HepG2 (cell line): ENCODE results near the gene YIPF2. TPM values are rescaled to one million over a fixed set of nuclear protein-coding genes. Genes with fewer than 3 reads are reported as not detected.

ENCODE experiments used
- ATF4 ChIP-seq, 2 experiments: fragments of 450-650 bp in 1 of 2; sonication (generic) in 1 of 2; formaldehyde crosslinking; IDR thresholded peaks; 2 replicates each; pipeline versions ENCODE4 v1.5.0 to v1.8.0; 2020 to 2022; ENCODE audit warnings: mild to moderate bottlenecking in 1 of 2, missing genetic modification reagents in 1 of 2
- BORCS8-MEF2B ChIP-seq: sonication (generic); formaldehyde crosslinking; IDR thresholded peaks from 2 replicates; pipeline ENCODE4 v1.8.0; 2022; ENCODE audit warnings: mild to moderate bottlenecking, missing genetic modification reagents
- CAMTA2 ChIP-seq: sonication (generic); formaldehyde crosslinking; IDR thresholded peaks from 2 replicates; pipeline ENCODE4 v1.4.0; 2020; ENCODE audit warnings: mild to moderate bottlenecking, missing genetic modification reagents, borderline replicate concordance
- EP300 ChIP-seq, 3 experiments: sonication (generic) in 1 of 3; formaldehyde crosslinking in 1 of 3; IDR thresholded peaks; 2 replicates each; pipeline versions ENCODE4 v1.5.1 to v1.6.1; 2011 to 2020; ENCODE audit warnings: low read depth in 2 of 3, low read length in 2 of 3, borderline replicate concordance in 1 of 3, improper control_type of control experiment in 1 of 3, mild to moderate bottlenecking in 1 of 3, missing genetic modification reagents in 1 of 3, moderate library complexity in 1 of 3
- GABPB1 ChIP-seq: IDR thresholded peaks from 2 replicates; pipeline ENCODE4 v1.6.1; 2016; ENCODE audit warnings: mild to moderate bottlenecking, missing genetic modification reagents, moderate library complexity, missing compliant biosample characterization
- MAFF ChIP-seq: IDR thresholded peaks from 2 replicates; pipeline ENCODE4 v1.6.1; 2011; ENCODE audit warnings: low read depth, low read length, improper control_type of control experiment
- MIER3 ChIP-seq: IDR thresholded peaks from 2 replicates; pipeline ENCODE4 v1.6.1; 2016; ENCODE audit warnings: missing compliant biosample characterization, borderline replicate concordance
- NFE2 ChIP-seq: sonication (generic); formaldehyde crosslinking; IDR thresholded peaks from 2 replicates; pipeline ENCODE4 v1.4.0; 2020; ENCODE audit warnings: missing genetic modification reagents
- NR2F2 ChIP-seq: IDR thresholded peaks from 2 replicates; pipeline ENCODE4 v1.6.1; 2012; ENCODE audit warnings: low read depth, inconsistent platforms, borderline replicate concordance
- SALL2 ChIP-seq: sonication (generic); formaldehyde crosslinking; IDR thresholded peaks from 2 replicates; pipeline ENCODE4 v1.8.1; 2023; ENCODE audit warnings: mild to moderate bottlenecking, missing genetic modification reagents, inconsistent platforms
- TBL1XR1 ChIP-seq: fragments of 150-350 bp; IDR thresholded peaks from 2 replicates; pipeline ENCODE4 v1.6.1; 2014; ENCODE audit warnings: borderline replicate concordance, low read length; ENCODE audit not compliant: partially characterized antibody
- ZFP36L2 ChIP-seq: sonication (generic); formaldehyde crosslinking; IDR thresholded peaks from 2 replicates; pipeline ENCODE4 v1.4.0; 2020; ENCODE audit warnings: missing genetic modification reagents
- ZNF251 ChIP-seq: sonication (generic); formaldehyde crosslinking; IDR thresholded peaks from 2 replicates; pipeline ENCODE4 v1.9.0; 2021; ENCODE audit warnings: mild to moderate bottlenecking, missing genetic modification reagents
- ZNF343 ChIP-seq: sonication (generic); formaldehyde crosslinking; IDR thresholded peaks from 2 replicates; pipeline ENCODE4 v1.4.0; 2020; ENCODE audit warnings: mild to moderate bottlenecking, missing genetic modification reagents
- ZNF510 ChIP-seq: sonication (generic); formaldehyde crosslinking; IDR thresholded peaks from 2 replicates; pipeline ENCODE4 v1.4.0; 2020; ENCODE audit warnings: low read depth, mild to moderate bottlenecking, missing genetic modification reagents
- ZNF530 ChIP-seq: sonication (generic); formaldehyde crosslinking; IDR thresholded peaks from 2 replicates; pipeline ENCODE4 v1.5.0; 2020; ENCODE audit warnings: low read depth, mild to moderate bottlenecking, missing genetic modification reagents
- ZNF607 ChIP-seq: sonication (generic); formaldehyde crosslinking; IDR thresholded peaks from 2 replicates; pipeline ENCODE4 v1.5.1; 2020; ENCODE audit warnings: missing genetic modification reagents, mild to moderate bottlenecking, borderline replicate concordance
- ZNF816 ChIP-seq: sonication (generic); formaldehyde crosslinking; IDR thresholded peaks from 2 replicates; pipeline ENCODE4 v1.8.0; 2022; ENCODE audit warnings: missing genetic modification reagents, mild to moderate bottlenecking, borderline replicate concordance
- ZNF883 ChIP-seq: sonication (generic); formaldehyde crosslinking; IDR thresholded peaks from 2 replicates; pipeline ENCODE4 v1.5.1; 2020; ENCODE audit warnings: mild to moderate bottlenecking, missing genetic modification reagents; ENCODE audit errors: not compliant biosample characterization
- polyA plus RNA-seq, 8 experiments: library from polyadenylated mRNA; depleted of rRNA in 3 of 8; stranded (reverse) in 7 of 8; unstranded in 1 of 8; fragments of >200 nt; fragmentation: Illumina TruSeq in 4 of 8; extraction: Trizol in 4 of 8; gene quantifications; 2 replicates each; pipeline versions ENCODE4 v1.2.1 to v1.2.3, GENCODE V29; 2011 to 2016; ENCODE audit warnings: low read depth in 4 of 8, missing spikeins in 1 of 8, mixed read lengths in 1 of 8; ENCODE audit not compliant: insufficient read depth in 1 of 8
- total RNA-seq, 5 experiments: library from RNA; depleted of rRNA; stranded (reverse); fragments of >200 nt; fragmentation: Illumina TruSeq; extraction: Trizol; gene quantifications; 2 replicates each; pipeline ENCODE4 v1.2.3, GENCODE V29; 2016; ENCODE audit warnings: low read depth in 1 of 5
- TF ChIP-seq, protein P1 (sequence below): sonication (generic); formaldehyde crosslinking; IDR thresholded peaks from 2 replicates; pipeline ENCODE4 v1.4.0; 2020; ENCODE audit warnings: missing genetic modification reagents
- TF ChIP-seq, protein P2 (sequence below), 2 experiments: sonication (generic) in 1 of 2; formaldehyde crosslinking in 1 of 2; IDR thresholded peaks; 2 replicates each; pipeline versions ENCODE4 v1.6.1 to v1.9.0; 2014 to 2022; ENCODE audit warnings: antibody characterized with exemption in 1 of 2, borderline replicate concordance in 1 of 2, inconsistent platforms in 1 of 2, low read depth in 1 of 2, missing genetic modification reagents in 1 of 2

YIPF2 gene
- total and polyA plus RNA-seq, 2 of the 13 experiments (the other 11 are each of a cell fraction or from before 2014, with no cell fraction given), result 37.3 to 53.2 TPM

GRCh38 chr19:10928563-10929401, at the start of gene YIPF2, which contains the start of gene TIMM29 (continued):
- TF ChIP-seq MIER3 (CRISPR knock-in tag), result peak; percentile 55; the same call in 1 of the 2 replicates
- TF ChIP-seq ZFP36L2 (CRISPR knock-in tag), result no peak
- TF ChIP-seq ZNF816 (CRISPR knock-in tag), result no peak
- TF ChIP-seq, protein P1, sequence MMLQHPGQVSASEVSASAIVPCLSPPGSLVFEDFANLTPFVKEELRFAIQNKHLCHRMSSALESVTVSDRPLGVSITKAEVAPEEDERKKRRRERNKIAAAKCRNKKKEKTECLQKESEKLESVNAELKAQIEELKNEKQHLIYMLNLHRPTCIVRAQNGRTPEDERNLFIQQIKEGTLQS (CRISPR knock-in tag), result peak; percentile 27
- peak in 1 of 2 experiments; percentile 41; a peak in 2 of 4 replicates for TF ChIP-seq EP300 (IDR thresholded peaks at IDR 0.05; ENCODE audit: low read depth in 2 of 2, low read length in 2 of 2)
- TF ChIP-seq EP300 (CRISPR knock-in tag; IDR thresholded peaks at IDR 0.05; ENCODE audit: borderline replicate concordance), result no peak
- no peak for TF ChIP-seq MAFF
- TF ChIP-seq NFE2, result no peak
- TF ChIP-seq ZNF251 (CRISPR knock-in tag), result no peak
- TF ChIP-seq GABPB1 (CRISPR knock-in tag), result peak; percentile 98
- peak; percentile 71; the same call in 1 of the 2 replicates for TF ChIP-seq BORCS8-MEF2B (CRISPR knock-in tag)
- TF ChIP-seq CAMTA2, result 0 out of 2 replicates have a peak, but pooled peaks have one; percentile 42
- TF ChIP-seq ZNF530 (CRISPR knock-in tag), result no peak; the same call in 1 of the 2 replicates
- no peak for TF ChIP-seq ZNF883 (CRISPR knock-in tag)
- TF ChIP-seq ZNF607 (CRISPR knock-in tag), result peak; percentile 32; the same call in 1 of the 2 replicates
- peak; percentile 38; the same call in 1 of the 2 replicates for TF ChIP-seq SALL2
- peak; percentile 88 for TF ChIP-seq ZNF343 (CRISPR knock-in tag)
- TF ChIP-seq ZNF510 (CRISPR knock-in tag), result peak; percentile 83; the same call in 1 of the 2 replicates
- peak; percentile 68 for TF ChIP-seq TBL1XR1
- TF ChIP-seq, protein P2, sequence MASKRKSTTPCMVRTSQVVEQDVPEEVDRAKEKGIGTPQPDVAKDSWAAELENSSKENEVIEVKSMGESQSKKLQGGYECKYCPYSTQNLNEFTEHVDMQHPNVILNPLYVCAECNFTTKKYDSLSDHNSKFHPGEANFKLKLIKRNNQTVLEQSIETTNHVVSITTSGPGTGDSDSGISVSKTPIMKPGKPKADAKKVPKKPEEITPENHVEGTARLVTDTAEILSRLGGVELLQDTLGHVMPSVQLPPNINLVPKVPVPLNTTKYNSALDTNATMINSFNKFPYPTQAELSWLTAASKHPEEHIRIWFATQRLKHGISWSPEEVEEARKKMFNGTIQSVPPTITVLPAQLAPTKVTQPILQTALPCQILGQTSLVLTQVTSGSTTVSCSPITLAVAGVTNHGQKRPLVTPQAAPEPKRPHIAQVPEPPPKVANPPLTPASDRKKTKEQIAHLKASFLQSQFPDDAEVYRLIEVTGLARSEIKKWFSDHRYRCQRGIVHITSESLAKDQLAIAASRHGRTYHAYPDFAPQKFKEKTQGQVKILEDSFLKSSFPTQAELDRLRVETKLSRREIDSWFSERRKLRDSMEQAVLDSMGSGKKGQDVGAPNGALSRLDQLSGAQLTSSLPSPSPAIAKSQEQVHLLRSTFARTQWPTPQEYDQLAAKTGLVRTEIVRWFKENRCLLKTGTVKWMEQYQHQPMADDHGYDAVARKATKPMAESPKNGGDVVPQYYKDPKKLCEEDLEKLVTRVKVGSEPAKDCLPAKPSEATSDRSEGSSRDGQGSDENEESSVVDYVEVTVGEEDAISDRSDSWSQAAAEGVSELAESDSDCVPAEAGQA (IDR thresholded peaks at IDR 0.05; ENCODE audit: low read depth), result peak; percentile 48; the same call in 1 of the 2 replicates
- TF ChIP-seq, protein P2 (CRISPR knock-in tag; IDR thresholded peaks at IDR 0.05; ENCODE audit: borderline replicate concordance), result no peak
- peak in 1 of 2 experiments; percentile 44; a peak in 1 of 4 replicates for TF ChIP-seq ATF4 (CRISPR knock-in tag; IDR thresholded peaks at IDR 0.05)
- TF ChIP-seq NR2F2, result peak; percentile 49; the same call in 1 of the 2 replicates
